Measurements from ENCODE around the gene PRSS58.

DNA sequence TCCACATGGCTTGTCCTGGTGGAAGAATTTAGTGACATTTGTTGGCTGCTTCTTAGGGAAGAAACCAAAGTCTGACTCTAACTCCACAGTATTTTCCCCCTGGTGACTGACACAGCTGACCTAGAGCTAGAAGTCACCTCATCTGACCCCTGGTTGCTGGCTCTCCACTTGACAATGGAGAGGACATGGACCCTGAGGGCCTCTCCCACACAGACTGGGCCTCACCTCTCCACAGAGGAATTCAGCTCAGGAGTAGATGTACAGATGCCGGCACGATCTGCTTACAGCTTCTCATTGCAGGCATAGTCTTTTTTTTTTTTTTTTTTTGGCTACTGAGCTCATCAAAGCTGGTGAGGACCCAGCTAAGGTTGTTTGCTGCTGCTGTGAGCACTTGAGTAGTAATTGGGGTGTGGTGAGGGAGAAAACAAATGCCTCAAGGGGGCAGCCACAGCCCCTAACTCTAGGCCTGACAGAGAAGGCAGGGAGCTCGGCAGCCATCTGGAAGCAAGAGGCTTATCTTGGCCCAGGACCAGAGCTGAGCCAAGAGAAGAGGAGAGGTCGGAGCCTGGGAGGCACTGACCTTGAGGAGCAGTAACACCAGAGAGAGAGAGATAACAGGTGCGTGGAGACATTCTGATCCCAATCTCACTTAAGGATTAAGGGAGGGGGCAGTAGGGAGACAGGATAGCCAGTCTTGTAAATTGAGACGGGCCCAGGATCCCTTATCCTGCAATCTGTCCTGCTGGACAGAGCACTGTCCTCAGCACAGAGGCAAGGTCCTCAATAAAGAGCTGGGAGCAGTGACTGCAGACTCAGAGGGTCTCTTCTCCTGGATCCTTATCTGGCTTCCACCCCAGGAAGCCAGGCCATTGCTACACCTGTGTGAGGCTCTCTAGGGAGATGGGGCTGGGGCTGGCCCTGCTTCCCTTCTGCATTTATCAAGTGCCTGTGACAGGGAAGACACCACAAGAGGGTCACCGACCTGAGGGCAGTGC, 9.4 kb downstream of the PRSS58 start:
- no peak for TF ChIP-seq EZH2 (IDR thresholded peaks at IDR 0.05; ENCODE audit: low read length, missing control alignments)
- TF ChIP-seq CTCF (conservative IDR thresholded peaks at IDR 0.05 in 1 of 2, IDR thresholded peaks at IDR 0.05 in 1 of 2; ENCODE audit: low read depth in 1 of 2, low read length in 2 of 2): no peak
